Measurements from ENCODE around the gene TMC2. TPM values are rescaled to one million over a fixed set of nuclear protein-coding genes. Genes with fewer than 3 reads are reported as not detected.

The TMC2 gene
- total RNA-seq, 6 donors from 2014 or later: 0.22 to 0.57 (median 0.41) TPM; not detected in 2

DNA sequence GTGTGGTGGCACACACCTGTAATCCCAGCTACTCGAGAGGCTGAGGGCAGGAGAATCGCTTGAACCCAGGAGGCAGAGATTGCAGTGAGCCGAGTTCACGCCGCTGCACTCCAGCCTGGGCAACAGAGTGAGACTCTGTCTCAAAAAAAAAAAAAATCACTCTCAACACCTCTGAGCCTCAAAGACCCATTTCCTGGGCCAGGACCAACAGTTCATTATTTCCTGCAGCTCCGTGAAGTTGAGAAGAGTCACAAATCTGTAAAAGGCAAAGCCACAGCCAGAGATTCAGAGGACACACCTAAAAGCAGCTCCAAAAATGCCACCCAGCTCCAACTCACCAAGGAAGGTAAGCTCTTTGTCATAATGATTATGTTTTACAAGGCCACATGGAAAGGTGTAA is 100.9 kb downstream of the TMC2 start:
- ATAC-seq (ENCODE audit: low FRiP score in 2 of 2) (no peak), DNase-seq (no peak)
- H3K27ac ChIP-seq: no peak overlapping the region
- no peaks in the 10 kb centered on the region for H3K9me3 ChIP-seq
- TF ChIP-seq EP300 (IDR thresholded peaks at IDR 0.05) (no peak), POLR2AphosphoS5 (IDR thresholded peaks at IDR 0.05) (no peak), POLR2A (IDR thresholded peaks at IDR 0.05) (no peak)
- TF ChIP-seq, protein P1, sequence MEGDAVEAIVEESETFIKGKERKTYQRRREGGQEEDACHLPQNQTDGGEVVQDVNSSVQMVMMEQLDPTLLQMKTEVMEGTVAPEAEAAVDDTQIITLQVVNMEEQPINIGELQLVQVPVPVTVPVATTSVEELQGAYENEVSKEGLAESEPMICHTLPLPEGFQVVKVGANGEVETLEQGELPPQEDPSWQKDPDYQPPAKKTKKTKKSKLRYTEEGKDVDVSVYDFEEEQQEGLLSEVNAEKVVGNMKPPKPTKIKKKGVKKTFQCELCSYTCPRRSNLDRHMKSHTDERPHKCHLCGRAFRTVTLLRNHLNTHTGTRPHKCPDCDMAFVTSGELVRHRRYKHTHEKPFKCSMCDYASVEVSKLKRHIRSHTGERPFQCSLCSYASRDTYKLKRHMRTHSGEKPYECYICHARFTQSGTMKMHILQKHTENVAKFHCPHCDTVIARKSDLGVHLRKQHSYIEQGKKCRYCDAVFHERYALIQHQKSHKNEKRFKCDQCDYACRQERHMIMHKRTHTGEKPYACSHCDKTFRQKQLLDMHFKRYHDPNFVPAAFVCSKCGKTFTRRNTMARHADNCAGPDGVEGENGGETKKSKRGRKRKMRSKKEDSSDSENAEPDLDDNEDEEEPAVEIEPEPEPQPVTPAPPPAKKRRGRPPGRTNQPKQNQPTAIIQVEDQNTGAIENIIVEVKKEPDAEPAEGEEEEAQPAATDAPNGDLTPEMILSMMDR (IDR thresholded peaks at IDR 0.05): no peak
- WGBS, 2 donors: 79 to 81% methylated on average over 6 of the region's 6 CpGs
- H3K4me1 ChIP-seq: no peaks in the 10 kb centered on the region
- no peaks in the 10 kb centered on the region for H3K36me3 ChIP-seq
- H3K27me3 ChIP-seq: no peaks in the 10 kb centered on the region
- no peak overlapping the region for H3K4me3 ChIP-seq

DNA sequence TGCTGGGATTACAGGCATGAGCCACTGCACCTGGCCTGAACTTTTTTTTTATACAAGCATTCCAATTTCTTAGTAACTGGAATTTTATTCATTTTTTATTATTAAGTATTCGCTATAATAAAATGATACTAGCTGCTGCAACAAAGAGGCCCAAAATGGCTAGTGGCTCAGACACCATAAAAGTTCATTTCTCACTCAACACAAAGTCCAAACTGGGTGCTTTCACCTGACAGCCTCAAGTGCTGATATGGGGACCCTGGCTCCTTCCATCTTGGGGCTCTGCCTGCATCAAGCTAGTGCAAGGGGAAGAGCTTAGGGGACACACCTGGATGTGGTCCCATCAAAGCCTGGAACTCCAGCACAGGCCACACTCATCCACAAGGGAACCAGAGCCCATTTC is 103.9 kb downstream of the TMC2 start:
- no peak for ATAC-seq (ENCODE audit: low FRiP score in 2 of 2)
- WGBS, 2 donors: 44 to 60% methylated on average over 1 of the region's 1 CpG
- Histone ChIP-seq H3K27me3 (no peaks in the 10 kb centered on the region), H3K4me3 (no peak overlapping the region), H3K9me3 (no peaks in the 10 kb centered on the region), H3K36me3 (no peaks in the 10 kb centered on the region), H3K27ac (no peak overlapping the region), H3K4me1 (no peaks in the 10 kb centered on the region)
- TF ChIP-seq EP300 (IDR thresholded peaks at IDR 0.05) (no peak), POLR2A (IDR thresholded peaks at IDR 0.05) (no peak), POLR2AphosphoS5 (IDR thresholded peaks at IDR 0.05) (no peak)
- TF ChIP-seq, protein P1 (IDR thresholded peaks at IDR 0.05): no peak
- no peak for DNase-seq

DNA sequence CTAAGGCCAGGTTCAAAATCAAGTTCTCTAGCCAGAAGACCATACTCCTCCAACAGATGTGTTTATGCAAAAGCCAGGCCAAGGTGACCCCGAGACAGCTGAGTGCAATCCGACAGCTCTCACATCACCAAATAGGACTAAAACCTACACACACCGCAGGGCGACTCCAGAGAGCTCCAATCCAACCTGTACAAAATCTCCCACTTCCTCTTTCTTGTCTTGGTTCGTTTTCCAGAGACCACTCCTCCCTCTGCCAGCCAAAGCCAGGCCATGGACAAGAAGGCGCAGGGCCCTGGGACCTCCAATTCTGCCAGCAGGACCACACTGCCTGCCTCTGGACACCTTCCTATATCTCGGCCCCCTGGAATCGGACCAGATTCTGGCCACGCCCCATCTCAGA is 104.5 kb downstream of the TMC2 start:
- Histone ChIP-seq H3K4me3 (no peak overlapping the region), H3K36me3 (no peaks in the 10 kb centered on the region), H3K27me3 (no peaks in the 10 kb centered on the region), H3K27ac (no peak overlapping the region), H3K9me3 (no peaks in the 10 kb centered on the region), H3K4me1 (no peaks in the 10 kb centered on the region)
- ATAC-seq (ENCODE audit: low FRiP score in 2 of 2) (no peak), DNase-seq (no peak)
- WGBS, 2 donors: 82 to 92% methylated on average over 9 of the region's 9 CpGs
- TF ChIP-seq, protein P1 (IDR thresholded peaks at IDR 0.05): no peak
- no peak for TF ChIP-seq EP300 (IDR thresholded peaks at IDR 0.05)
- no peak for TF ChIP-seq POLR2A (IDR thresholded peaks at IDR 0.05)
- TF ChIP-seq POLR2AphosphoS5 (IDR thresholded peaks at IDR 0.05): no peak

DNA sequence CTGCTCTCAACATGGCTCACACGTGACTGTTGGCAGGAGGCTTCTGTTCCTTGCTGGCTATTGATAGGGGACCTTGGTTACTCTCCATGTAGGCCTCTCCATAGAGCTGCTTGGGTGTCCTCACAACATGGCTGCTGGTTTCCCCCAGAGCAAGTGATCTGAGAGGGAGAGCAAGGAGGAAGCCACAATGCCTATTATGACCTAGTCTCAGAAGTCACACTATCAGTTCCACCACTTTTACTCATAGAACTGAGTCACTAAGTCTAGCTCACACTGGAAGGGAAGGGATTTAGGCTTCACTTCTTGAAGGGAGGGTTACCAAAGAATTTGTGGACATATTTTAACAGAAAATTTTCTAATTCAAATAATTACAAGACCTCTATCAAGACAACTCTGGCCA is 107.3 kb downstream of the TMC2 start:
- H3K27ac ChIP-seq: no peak overlapping the region
- no peak for DNase-seq
- H3K9me3 ChIP-seq: no peaks in the 10 kb centered on the region
- ATAC-seq (ENCODE audit: low FRiP score in 2 of 2): no peak
- no peaks in the 10 kb centered on the region for H3K27me3 ChIP-seq
- no peak overlapping the region for H3K4me3 ChIP-seq
- WGBS, 2 donors: 54 to 100% methylated on average over 1 of the region's 1 CpG
- no peaks in the 10 kb centered on the region for H3K36me3 ChIP-seq
- no peak for TF ChIP-seq POLR2AphosphoS5 (IDR thresholded peaks at IDR 0.05)
- TF ChIP-seq EP300 (IDR thresholded peaks at IDR 0.05): no peak
- TF ChIP-seq, protein P1 (IDR thresholded peaks at IDR 0.05): no peak
- TF ChIP-seq POLR2A (IDR thresholded peaks at IDR 0.05): no peak
- peaks cover 0 to 7% (median 0%) of the 10 kb centered on the region in 4 donors for H3K4me1 ChIP-seq

All from upper lobe of left lung (tissue), 6 donors.